ENCODE data around the gene ETS2.

- TF ChIP-seq SPI1 (IDR thresholded peaks at IDR 0.05; ENCODE audit: borderline replicate concordance, low read depth) (no peak), CTCF (IDR thresholded peaks at IDR 0.05; ENCODE audit: insufficient read depth, low read length) (no peak), POLR2AphosphoS5 (IDR thresholded peaks at IDR 0.05; ENCODE audit: low read depth) (no peak)
Observed at GRCh38 chr21:38772646-38773045, 33.1 kb upstream of the ETS2 start.
